Measurements from ENCODE around the gene MAP3K21.

DNA sequence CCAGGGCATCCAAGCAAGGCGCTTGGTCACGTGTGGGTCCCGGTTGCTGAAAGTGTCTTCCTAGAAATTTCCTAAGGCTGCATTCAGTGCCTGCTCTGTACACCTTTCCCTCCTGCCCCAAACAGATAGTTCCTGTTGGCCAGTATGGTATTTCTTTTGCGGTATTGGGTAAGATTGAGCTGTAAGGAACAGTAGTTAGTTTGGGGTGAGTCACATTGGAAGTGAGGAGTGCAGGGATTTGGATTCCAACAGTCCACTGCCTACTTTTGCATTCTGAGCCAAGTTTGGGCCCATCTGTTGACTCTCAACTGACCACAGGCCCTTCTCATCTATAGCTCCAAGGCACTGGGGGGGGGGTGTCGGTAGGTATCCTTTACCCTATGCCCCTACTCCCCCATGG, 83.4 kb downstream of the MAP3K21 start:
- TF ChIP-seq, protein P1, sequence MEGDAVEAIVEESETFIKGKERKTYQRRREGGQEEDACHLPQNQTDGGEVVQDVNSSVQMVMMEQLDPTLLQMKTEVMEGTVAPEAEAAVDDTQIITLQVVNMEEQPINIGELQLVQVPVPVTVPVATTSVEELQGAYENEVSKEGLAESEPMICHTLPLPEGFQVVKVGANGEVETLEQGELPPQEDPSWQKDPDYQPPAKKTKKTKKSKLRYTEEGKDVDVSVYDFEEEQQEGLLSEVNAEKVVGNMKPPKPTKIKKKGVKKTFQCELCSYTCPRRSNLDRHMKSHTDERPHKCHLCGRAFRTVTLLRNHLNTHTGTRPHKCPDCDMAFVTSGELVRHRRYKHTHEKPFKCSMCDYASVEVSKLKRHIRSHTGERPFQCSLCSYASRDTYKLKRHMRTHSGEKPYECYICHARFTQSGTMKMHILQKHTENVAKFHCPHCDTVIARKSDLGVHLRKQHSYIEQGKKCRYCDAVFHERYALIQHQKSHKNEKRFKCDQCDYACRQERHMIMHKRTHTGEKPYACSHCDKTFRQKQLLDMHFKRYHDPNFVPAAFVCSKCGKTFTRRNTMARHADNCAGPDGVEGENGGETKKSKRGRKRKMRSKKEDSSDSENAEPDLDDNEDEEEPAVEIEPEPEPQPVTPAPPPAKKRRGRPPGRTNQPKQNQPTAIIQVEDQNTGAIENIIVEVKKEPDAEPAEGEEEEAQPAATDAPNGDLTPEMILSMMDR (IDR thresholded peaks at IDR 0.05), result no peak
- TF ChIP-seq POLR2A (IDR thresholded peaks at IDR 0.05), result no peak

All from adrenal gland (tissue), 5 donors.